GM12873 (cell line): ENCODE measurements around the gene SLC22A14.

Experiments
- CTCF ChIP-seq: IDR thresholded peaks from 2 replicates; pipeline ENCODE4 v1.5.1; 2012; ENCODE audit warnings: low read depth, mild to moderate bottlenecking, moderate library complexity, low read length, control low read depth; ENCODE audit not compliant: insufficient read depth; ENCODE audit errors: missing control alignments

The SLC22A14 gene

GRCh38 chr3:38264779-38265178 lies 17.3 kb upstream of the SLC22A14 start:
- TF ChIP-seq CTCF: no peak

- no peak for TF ChIP-seq CTCF
Measured at GRCh38 chr3:38265604-38266307, 16.3 kb upstream of the SLC22A14 start, which contains the start of gene SLC22A13. TSS of gene SLC22A13 (plus strand) at chr3:38265812. CDS start at chr3:38265861, 49 bp downstream.

GRCh38 chr3:38266810-38267209 lies 15.3 kb upstream of the SLC22A14 start:
- TF ChIP-seq CTCF: no peak

GRCh38 chr3:38267662-38268061 lies 14.4 kb upstream of the SLC22A14 start:
- no peak for TF ChIP-seq CTCF

- no peak for TF ChIP-seq CTCF
Measured at GRCh38 chr3:38268087-38268486, 14.0 kb upstream of the SLC22A14 start.

- no peak for TF ChIP-seq CTCF
Measured at GRCh38 chr3:38268522-38268921, 13.6 kb upstream of the SLC22A14 start.

- no peak for TF ChIP-seq CTCF
Measured at GRCh38 chr3:38270606-38271005, 11.5 kb upstream of the SLC22A14 start.
